Stimulated activated CD8-positive, alpha-beta memory T cell treated with anti-CD3 and anti-CD28 coated beads, Interleukin-2, amount 100 ng/mL, for 1 hour (primary cell): Measurements from ENCODE around the gene CST9.
"Not testable (repeated sequence)": the region's sequence is repeated elsewhere in the genome, so short reads cannot be mapped to it uniquely, and the experiment has no call there.

Experiments used
- DNase-seq, 2 donors: peaks; one replicate each; pipeline ENCODE4 v3.0.0-alpha.2; 2020; ENCODE audit warnings: low read depth in 2 of 2

Gene CST9

DNA sequence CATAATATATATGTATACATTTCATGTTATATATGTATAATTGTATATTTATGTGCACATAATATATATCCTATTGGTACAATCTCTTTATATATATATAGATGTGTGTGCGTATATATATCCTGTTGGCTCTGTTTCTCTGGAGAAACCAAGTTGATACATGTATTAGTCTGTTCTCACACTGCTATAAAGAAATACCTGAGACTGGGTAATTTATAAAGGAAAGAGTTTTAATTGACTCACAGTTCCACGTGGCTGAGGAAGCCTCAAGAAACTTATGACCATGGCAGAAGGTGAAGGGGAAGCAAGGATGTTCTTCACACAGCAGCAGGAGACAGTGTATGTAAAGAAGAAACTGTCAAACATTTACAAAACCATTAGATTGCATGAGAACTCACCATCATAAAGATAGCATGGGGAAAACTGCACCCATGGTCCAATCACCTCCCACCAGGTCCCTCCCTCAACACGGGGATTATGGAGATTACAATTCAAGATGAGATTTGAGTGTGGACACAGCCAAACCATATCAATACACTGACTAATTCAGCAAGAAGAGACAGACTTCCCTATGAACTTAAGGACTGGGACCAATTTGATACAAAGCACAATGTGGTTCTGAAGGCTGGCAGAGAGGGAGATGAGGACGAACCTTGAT, 18.1 kb upstream of the CST9 start:
- no peak for DNase-seq

DNA sequence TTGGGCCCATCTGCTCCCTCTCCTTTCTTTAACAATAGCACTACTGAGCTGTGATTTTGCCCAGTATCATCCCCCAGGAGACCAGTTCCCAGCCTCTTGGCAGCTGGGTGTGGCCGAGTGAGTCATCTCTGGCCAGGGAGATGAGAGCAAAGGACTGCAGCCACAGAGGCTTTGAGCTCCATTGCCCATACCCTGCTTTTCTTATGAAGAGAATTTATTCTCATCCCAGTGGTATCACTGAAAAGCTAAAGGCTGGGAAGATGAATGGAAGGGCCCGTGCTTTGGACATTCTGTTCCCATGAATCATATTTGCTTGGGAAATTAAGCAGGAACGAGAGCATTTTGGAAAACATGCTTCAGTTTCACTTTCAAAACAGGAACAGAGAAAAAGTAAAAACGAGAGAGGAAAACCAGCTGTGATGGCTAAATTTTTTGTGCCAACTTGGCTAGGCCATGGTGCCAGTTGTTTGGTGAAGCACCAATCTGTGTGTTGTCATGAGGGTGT, 17.2 kb upstream of the CST9 start:
- DNase-seq = no peak

DNA sequence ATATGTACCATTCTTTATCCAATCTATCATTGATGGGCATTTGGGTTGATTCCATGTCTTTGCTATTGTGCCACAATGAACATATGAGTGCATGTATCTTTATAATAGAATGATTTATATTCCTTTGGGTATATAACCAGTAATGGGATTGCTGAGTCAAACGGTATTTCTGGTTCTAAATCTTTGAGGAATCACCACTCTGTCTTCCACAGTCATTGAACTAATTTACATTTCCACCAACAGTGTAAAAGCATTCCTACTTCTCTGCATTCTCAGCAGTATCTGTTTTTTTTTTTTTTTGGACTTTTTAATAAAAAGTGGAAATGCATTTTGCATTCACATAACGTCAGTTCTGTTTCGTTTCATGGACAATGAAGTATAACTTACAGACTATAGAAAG, 16.7 kb upstream of the CST9 start:
- DNase-seq = not testable (repeated sequence)

DNA sequence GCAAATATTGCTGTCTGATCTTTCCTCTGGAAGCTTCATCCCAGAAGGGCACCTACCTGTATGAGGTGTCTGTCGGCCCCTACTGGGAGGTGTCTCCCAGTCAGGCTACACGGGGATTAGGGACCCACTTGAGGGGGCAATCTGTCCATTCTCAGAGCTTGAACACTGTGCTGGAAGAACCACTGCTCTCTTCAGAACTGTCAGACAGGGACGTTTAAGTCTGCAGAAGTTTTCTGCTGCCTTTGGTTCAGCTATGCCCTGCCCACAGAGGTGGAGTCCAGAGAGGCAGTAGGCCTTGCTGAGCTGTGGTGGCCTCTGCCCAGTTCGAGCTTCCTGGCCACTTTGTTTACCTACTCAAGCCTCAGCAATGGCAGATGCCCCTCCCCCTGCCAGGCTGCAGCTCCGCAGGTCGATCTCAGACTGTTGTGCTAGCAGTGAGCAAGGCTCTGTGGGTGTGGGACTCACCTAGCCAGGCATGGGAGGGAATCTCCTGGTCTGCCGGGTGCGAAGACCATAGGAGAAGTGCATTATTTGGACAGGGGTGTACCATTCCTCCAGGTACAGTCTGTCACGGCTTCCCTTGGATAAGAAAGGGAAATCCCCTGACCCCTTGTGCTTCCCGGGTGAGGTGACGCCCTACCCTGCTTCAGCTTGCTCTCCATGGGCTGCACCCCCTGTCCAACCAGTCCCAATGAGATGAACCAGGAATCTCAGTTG, 15.1 kb upstream of the CST9 start:
- DNase-seq = not testable (repeated sequence)

DNA sequence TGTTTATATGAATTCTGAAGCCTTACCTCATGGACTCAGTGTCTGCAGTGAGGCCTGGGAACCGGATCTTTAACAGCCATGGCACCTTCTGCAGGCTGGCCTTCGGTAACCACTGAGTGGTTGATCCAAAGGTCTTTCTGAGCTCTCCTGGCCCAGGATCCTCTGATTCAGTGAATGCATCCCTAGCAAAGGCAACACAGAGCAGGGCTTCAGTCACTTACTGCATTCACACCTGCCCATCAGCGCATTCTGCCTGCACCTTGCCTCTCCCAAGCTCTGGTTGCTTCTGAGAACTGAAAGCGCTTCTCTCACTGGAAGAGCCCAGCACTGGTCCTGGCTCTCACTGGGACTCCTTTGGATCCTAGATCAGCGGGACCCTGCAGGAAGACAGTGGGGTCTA, 8.4 kb upstream of the CST9 start:
- DNase-seq = no peak

DNA sequence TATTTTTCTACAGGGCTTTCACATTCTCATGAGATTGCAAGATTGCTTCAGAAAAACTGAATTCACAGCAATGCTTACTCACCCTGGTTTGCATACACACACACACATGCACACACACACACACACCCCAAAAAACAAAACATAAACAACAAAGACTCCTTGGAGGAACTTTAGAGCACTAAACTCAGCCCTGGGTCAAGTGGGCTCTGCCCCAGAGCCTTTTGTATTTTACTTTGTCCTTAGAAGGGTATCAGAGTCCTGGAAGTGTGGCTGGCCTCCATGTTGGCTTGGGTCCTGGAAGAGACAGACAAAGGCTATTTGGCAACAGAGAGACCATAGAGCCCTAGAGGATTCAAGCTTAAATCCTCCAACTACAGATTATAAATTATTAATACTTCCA, 8.0 kb upstream of the CST9 start:
- no peak for DNase-seq

DNA sequence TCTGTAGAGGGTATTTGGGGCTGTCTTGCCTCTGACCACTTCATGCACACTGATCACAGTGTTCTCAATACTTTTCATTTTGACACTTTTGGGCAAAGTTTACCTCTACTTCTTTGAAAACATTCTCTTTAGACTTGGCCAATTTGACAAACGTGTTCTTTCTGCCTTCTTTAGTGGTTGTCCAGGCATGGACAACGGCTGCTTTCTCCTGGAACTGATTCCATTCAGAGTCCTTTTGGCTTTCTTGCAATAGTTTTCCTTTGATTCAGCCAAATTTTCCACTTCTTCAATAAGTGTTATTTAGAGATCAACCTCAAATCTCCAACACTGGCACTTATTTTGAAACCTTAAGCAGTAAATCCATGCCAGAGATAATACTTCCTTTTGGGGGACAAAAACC, 6.7 kb upstream of the CST9 start:
- DNase-seq = no peak

DNA sequence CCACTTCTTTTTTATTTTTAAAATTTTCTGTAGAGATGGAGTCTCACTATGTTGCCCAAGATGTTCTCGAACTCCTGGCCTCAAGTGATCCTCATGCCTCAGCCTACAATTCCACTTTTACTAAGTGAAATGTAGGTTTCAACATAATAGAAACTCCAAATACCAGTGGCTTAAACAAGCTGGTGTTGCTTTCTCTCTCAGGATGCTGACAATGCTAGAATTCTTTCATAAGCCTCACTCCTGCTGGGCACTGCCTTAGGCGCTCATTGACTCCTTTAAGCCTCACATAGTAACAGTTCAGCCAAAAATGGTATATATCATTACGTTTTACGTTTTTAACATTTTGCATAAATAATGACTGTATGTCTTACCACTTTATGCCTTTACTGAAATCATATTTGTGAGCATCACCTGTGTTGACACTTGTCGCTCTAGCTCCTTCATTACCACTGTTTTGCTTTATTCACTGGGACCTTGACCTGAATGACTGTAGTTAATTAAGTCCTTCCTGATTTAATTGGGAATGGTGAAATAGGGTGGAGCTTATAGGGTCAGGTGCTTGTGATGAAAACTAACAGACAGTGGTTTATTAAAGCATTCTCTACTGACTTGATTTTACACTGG, 3.9 kb upstream of the CST9 start:
- DNase-seq = no peak

DNA sequence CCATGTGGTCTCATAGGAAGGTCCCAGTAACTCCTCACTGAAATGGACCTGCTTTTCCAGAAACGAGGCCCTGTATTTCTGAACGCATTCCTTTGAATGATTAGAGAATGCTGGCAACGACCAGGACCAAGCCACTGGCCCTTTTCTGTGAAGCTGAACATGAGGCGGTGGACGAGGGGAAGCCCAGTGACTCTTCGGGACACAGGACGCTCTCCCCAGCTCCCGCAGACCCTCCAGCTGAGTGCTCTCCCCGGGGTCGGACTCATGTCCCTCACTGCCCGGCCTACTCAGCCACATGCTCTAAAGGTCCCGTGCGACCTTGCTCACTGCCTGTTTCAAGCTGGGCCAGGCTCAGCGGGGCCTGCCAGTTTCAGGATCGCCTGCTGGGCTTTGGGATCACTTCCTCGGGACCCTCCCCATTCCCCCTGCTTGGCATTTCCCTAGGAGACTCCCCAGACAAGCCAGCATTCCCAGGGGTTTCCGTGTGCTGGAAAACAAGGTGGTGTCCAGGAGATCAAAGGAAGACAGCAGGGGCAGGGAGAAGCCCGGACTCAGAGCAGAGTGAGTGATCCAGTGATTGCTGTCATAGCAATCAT, 2.6 kb upstream of the CST9 start:
- DNase-seq = no peak

DNA sequence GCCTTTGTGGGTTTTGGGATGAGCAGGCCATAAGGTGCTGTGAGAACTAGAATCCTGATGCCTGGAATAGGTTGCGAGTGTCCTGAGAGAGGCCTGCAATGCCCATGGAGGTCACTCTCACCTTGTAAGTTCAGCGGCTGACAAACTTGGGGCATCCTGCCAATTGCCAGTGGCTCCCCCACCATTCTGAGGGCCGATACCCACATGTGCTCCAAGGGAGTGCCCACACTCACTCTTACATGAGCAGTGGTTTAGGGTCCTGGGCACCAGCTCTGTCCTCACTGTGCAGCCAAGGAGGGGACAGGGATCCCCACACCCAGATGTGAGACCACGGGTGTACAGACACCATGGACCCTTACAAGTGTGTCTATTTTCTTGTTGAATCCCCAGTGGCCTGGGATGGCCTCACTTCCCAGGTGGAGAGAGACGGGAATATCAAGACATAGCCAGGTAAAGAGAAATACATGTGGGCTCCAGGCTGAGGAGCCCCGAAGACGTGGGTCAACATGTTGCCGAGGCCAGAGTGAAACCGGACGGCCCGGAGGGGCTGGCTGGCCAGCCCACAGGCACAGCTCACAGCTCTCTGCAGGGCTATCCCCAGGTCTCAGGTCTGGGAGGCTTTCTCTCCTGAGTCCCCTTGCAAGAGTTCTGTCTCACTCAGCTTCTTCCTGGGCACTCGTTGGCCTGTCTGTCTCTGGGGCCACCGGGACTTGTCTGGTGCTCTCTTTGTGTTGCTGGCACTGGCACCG, 2.0 kb upstream of the CST9 start:
- DNase-seq = no peak

DNA sequence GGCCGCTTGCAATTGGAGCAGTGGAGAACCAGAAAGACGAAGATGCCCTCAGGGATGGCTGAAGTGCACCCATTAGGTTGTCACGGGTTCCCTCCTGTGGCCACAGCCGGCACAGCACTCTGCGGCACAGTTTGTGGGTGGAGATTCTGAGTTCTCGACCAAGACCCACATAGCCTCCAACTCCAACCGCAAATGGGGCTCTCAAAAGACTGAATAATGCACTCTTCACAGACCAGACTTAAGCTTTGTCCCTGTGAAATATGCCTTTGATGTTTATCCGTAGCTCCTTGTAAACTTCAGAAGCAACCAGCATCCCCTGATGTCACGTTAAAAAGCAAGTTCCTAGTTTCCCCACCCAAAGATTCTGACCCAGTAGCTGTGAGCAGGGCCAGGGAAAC, 934 bp upstream of the CST9 start:
- DNase-seq = peak; percentile 33 to 34

DNA sequence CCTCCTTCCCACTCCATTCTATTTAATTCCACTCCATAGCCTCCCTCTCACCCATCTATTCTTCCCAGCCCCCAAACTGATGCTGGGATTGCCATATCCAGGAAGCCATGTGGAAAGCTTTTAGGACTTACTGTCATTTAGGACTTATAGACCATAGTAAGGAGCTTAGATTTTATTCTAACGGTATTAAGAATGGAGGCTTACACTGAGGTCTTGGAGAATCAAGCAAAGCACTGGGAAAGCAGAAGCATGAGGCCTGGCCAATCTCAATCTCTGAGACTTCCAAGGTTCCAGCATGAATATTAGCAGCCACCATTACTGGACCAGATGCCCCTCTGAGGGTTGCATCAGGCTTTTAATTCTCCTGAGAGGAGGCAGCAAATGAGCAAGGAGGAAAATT, 1.4 kb downstream of the CST9 start:
- DNase-seq = no peak

DNA sequence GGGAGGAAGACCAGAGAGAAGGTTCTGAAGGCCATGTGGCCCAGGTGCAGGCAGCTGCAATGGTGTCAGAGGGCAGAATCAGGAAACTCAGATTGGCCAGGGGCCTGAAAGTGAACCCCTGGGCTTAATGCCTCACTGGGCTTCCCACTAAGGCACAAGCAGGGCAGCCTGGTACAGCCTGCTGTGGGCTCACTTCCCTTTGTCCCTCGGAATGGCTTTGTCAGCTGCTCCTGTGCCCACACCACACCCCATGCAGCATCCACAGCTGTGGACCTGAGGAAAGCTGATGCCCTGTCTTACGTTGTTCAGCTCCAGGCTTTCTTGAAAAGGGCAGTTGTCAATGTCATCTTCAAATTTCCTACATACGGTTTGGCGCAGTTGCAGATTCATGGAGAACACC, 2.4 kb downstream of the CST9 start:
- no peak for DNase-seq

DNA sequence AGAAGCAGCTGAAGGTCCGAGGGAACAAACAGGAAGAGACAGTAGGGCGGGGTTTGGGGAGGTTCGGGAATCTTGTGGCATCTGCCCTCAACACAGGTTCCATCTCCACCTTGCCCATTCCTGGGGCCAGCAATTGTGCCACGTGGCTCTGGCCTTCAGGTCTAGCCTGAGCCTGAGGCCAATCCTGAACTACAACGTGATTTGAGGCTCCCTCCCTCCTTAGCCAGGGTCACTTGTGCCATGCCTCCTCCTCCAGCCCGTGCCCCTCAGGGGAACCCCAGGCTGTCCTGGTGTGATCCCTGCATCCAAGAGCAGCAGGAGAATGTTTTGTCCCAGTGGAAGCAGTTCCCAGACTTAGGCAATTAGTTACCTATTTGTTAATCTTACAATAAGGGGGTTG, 3.0 kb downstream of the CST9 start:
- DNase-seq = no peak

DNA sequence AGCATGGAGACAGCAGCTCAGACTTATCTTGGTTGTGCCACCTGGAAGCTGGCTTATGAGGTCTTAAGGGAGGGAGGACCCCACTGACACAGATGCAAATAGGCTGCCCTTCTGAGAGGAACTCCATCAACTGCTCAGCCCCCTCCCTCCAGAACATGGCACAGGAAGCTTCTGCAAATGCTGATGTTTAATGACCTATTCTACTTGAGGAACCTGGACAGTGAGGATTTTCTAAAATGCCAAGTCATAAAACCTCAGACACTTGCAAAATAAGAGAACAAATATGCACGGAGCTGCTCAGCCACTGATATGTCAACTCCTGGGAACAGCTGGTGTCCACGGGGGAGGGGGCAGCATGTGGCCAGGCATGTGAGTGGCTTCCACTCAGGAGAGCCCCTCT, 3.5 kb downstream of the CST9 start:
- DNase-seq = no peak

DNA sequence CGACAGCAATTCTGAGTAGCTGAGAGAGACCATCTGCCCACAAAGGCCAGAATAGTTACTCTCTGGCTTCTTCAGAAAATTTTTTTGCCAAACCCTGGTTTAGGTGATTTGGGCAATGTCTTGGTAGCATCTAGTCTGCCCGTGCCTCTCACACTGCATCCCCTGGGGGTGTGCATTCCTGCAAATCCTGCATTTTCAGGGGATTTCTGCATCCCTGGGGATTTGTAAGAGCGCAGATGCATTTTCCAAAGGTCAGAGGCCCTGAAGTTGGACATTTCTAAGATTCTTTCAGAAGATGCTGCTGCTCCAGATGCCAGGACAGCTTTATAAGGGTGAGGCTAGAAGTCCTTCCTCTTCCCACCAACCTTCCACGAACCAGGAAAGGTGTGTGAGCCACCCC, 4.0 kb downstream of the CST9 start:
- DNase-seq = no peak

DNA sequence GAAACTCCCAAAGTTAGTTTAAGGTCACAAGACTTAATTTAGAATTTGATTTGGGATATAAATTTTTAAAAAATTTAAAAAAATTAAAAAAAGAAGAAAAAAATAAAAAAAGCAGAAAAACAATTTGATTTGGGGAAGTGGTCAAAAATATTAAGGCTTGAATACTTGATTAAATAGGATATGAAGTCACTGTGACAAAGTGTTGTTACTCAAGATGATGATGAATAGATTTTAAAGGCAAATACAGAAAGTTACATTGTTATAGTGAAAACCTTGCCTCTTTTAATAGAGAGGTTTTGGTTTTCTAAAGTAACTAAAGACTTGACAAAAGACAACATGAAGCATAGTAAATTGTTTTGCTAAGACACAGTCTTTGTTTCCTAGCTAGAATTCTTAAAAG, 7.2 kb downstream of the CST9 start:
- DNase-seq = no peak

DNA sequence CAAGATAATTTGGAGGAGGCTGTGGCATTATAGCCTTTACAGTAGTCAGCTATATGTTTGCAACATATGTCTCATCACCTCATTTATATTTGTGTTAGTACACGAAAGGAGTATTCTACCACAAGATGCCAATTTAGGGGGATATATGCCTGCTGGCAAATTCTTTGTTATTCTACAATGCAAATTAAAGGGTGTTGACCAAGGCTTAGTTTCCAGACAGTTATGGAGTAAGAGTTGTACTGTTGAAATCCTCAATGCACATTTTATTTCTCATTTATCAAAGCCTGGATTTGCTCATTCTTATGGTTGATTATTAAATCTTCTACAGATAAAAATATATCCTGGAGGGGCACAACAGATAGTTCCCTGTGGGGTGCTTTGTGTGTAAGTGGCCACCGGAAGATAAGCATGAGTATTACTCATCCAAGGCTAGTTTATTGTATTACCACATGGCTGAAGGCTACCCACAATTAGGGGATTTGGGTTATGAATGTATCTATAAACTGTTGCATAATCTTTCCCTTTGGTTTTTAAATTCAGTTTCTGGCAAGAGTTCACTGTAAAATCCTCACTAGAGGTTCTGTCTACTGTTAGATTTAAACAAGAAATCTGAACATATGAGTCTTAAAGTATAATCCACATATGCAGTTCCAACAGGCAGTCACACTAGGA, 9.0 kb downstream of the CST9 start:
- DNase-seq = no peak

DNA sequence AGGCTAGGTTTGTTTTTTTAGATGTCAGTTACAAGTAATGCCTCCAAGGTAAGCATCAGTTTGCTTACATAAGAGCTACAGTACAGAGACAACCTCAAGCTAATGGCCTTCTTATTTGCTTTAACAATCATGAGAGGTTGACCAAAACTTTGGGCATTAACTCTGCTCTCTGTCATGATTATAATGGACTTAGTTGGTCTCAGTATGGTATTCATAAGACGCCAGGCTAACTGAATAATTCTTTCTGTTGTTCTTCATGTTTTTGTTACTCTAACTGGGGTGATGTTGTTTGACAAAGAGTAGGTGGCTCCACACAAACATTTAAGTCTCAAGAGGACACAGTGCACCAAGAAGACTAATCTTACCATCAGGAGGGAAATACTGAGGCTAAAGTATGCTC, 9.8 kb downstream of the CST9 start:
- no peak for DNase-seq

DNA sequence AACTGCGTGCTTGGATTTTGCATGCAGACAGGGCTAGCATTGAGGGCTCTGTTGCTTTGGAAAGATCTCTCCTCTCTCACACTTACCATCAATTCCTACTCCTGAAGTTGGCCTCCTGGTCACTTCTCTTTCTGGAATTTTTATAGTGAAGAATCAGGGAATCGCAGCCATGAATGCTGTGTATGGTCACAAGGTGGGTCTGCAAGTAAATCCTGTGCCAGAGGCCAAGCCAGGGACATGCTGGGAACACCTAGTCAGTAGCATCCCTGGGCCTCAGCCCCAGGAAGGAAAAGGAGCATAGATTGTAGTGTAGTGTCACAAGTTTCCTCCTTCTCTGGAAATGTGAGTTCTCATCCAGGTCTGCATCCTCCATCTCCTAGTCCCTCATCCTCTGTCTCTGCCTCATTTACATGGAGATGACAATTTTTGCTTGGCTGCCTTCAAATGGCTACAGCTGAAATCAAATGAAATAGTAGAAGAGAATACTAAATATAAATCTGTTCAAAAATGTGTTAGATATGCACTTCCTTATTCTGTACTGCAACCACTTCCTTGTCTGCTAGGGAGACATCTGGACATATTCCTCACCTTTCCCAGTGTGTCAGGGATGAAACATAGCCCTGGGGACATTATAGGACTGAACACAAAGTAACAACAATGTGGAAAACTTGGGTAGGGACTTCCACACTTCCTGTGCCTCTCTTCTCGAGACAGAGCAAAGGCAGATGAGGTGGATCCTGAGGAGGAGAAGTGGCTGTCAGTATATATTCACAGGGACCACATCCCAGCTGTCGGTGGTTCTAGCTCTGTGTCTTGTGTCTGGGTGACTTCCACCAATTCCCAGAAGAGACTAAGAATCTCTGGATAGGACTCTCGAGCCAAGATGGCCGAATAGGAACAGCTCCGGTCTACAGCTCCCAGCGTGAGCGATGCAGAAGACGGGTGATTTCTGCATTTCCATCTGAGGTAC, 17.0 kb downstream of the CST9 start:
- no peak for DNase-seq
